GM19023 (cell line): Measurements from ENCODE around the gene ZC3H12D.
"Not testable (repeated sequence)": the region's sequence is repeated elsewhere in the genome, so short reads cannot be mapped to it uniquely, and the experiment has no call there.

ENCODE experiments used
- ATAC-seq: cut with Tn5 transposase; IDR thresholded peaks from one replicate; pipeline ENCODE4 v1.9.1; 2021; ENCODE audit warnings: mild to moderate bottlenecking, moderate library complexity; ENCODE audit not compliant: unreplicated experiment

The ZC3H12D gene

DNA sequence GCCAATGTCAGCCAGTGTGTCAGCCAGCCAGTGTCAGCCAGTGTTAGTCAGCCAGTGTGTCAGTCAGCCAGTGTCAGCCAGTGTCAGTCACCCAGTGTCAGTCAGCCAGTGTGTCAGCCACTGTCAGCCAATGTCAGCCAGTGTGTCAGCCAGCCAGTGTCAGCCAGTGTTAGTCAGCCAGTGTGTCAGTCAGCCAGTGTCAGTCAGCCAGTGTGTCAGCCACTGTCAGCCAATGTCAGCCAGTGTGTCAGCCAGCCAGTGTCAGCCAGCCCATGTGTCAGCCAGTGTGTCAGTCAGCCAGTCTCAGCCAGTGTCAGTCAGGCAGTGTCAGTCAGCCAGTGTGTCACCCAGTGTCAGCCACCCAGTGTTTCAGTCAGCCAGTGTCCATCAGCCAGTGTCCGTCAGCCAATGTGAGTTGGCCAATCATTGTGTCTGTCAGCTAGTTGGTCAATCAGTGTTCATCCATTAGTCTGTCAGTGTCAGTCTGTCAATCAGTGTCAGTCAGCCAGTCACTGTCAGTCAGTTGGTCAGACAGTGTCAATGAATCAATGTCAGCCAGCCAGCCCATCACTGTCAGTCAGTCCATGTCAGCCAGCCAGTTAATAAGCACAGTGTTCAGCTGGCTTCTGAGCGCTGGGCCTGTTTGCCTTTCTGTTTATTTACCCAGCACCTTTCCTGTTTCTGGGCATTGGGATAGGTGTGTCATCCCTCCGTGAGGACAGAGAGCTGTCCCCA lies 40.3 kb downstream of the ZC3H12D start:
- not testable (repeated sequence) for ATAC-seq

DNA sequence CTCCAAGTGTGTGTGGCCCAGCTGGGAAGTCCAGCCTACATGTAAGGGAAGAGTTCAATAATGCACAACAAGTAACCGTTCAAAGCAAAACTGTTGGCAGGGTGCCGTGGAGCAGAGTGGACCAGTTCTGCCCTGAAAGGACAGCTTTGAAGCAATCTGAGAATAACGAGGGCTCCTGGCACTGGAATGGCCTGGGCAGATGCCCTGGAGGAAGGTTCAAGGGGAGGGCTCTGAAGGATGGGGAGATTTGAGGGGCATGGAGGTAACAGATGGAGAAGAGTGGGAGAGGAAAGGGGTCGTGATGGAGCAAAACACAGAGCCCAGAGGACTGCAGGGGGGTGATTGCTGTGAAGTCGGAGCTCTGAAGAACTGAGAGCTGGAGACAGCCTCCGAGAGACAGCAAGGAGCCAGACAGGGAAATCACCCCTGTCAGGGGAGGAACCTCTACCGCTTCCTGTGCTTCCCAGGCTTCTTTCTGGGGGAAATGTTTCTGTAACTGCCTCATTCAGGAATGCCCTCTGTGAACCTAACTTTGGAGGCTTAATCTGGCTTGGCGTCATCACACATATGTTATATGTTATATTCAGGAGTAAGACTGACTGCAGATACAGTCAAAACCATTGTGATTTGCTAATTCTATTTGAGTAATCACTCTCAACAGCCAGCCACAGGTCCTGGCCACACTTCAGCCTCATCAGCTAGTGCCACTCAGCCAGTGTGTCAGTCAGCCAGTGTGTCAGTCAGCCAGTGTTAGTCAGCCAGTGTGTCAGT lies 41.2 kb downstream of the ZC3H12D start:
- ATAC-seq: no peak

DNA sequence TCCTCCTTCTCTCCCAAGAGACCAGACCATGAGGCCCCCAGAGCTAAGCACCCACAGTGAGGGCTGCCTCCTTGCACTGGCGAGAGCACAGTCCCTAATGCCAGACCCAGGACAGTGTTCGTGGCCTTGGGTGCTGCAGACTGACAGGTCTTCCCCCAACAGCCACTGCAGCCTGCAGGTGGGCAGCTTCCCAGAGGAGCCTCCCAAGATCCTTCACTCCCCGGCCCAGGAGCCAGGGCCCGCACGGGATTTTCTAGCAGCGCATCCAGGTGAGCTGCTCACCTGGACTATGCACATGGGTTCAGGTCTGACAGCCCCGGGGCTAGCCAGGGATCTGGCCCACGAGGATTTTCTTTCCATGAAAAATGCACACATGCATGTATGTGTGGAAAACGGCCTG lies 43.1 kb downstream of the ZC3H12D start:
- ATAC-seq: no peak

DNA sequence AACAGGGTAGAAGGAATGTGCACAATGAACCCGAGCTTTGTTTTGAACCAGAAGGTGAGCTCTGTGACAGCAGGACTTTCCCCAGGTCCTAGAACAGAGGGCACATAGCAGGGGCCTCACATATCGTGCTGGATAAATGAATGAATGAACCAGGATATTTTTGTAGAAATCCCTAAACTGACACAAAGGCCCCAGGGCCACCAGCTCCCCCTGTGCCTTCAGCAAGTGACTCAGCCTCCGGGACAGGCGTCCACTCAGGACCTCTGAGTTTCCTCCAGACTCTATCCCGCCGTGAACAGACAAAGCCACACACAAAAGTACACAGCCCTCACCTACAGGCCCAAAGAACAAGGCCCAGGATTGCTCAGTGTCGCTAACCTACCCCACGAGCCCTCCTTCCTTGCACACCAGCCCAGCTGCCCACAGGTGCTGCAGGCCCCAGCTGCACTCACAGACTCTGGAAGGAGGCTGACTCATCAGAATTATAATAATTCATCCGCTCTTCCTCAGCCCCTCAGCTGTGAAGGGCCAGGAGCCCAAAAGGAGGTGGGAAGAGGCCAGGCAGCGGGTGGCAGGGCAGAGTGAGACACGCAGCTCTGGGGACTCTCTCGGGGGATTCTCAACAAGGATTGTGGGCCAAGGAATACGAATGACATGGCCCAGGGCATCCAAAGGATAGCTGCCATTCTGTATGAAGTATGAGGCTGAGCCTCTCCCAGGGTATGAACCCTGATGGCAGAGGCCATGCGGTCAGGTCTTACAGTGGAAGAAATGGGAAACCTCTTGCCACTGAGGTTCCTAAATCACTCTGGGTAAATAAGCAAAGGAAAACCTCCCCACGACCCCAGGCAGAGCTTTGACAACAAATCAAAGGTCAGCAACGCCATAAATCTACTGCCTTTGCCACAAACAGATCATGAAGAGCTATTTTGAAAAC lies 43.8 kb downstream of the ZC3H12D start:
- no peak for ATAC-seq

DNA sequence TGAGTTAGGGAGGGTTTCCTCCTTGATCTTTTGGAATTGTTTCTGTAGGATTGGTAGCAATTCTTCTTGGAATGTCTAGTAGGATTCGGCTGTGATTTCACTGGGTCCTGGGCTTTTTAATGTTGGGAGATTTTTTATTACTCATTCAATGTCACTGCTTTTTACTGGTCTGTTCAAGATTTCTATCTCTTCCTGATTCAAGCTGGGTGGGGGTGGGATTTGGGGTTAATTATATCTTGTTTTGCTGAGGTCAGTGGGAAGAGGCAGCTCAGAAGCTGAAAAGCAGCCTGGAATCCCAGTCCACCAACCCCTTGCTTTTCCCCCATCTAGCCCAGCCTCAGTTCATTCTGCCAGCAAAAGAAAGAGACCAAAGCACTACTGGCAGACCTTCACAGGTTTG lies 45.2 kb downstream of the ZC3H12D start:
- no peak for ATAC-seq

DNA sequence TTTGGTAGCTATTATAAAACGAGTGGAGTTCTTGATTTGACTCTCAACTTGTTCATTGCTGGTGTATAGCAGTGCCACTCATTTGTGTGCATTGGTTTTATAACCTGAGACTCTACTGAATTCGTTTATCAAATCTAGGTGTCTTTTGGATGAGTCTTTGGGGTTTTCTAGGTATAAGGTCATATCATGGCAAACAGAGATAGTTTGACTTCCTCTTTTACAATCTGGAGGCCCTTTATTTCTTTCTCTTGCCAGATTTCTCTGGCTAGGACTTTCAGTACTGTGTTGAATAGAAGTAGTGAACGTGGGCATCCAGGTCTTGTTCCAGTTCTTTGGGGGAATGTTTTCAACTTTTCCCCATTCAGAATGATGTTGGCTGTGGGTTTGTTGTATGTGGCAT lies 46.0 kb downstream of the ZC3H12D start:
- ATAC-seq: no peak

DNA sequence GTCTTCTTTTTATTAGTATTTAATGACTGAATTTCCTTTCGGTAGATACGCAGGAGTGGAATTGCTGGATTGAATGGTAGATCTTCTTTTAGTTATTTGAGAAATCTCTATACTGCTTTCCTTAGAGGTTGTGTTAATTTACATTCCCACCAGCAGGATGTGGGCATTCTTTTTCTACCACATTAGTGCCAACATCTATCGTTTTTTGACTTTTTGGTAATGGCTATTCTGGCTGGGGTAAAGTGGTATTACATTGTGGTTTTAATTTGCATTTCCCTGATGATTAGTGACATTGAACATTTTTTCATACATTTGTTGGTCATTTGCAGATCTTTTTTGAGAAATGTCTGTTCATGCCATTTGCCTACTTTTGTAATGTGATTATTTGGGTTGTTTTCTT lies 47.6 kb downstream of the ZC3H12D start:
- ATAC-seq: no peak

DNA sequence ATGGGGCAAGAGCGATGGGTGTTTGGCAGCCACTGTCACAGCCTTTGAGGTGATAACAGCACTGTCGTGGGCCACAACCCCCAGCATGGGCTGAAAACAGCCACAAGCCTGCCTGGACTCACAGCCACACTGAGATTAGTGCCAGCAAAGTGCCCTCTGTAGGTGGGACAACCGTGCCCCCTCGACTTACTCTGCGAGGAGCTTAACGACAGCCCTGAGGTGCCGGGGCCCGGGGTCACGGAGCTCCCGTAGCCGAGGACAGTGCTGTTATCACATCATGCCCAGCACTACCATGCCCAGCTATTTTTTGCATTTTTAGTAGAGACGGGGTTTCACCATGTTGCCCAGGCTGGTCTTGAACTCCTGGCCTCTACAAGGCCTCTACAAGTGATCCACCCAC lies 48.2 kb downstream of the ZC3H12D start:
- no peak for ATAC-seq

DNA sequence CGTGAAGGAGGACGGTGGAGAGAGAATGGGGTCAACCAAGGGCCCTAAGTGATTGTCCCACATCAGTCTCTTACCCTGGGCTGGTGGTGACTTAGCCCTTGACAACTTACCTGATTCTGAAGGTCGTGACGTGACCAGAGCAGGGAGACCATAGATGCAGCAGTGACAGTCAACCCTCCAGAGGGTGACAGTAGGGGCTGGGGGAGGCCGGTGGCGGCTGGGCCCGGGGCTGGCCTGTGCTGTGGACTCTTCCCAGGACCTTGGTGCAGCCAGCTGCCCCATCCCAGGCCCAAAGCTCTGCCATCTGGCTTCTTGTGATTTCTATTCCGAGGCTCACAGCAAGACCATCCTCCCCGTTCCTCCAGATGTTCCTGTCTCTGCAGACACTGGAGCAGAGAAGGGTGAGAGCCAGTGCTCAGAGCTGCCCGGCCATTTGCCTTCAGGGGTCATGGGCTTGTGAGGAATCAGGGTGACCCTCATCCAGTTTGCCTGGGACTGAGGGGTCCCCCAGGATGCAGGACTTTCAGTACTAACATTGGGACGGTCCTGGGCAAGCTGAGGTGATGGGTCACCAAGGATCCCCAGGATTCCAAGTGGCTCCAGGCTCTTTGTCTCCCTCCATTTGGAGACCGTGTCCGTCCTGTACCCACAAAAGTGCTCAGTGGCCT lies 48.8 kb downstream of the ZC3H12D start:
- ATAC-seq: no peak

DNA sequence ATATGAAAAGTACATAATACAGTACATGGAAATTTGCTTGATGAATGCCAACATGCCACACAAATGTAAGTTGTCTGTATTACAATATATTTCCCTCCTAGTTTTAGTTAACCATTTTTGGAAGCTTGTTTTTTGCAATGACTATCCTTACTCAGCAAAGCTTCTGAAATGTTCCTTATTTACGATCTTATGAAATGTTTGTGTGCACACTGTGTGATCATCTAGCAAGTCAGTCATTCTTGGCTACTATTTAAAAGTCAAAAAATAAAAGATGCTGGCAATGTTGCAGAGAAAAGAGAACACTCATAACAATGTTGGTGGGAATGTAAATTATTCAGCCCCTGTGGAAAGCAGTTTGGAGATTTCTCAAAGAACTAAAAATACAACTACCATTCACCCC lies 50.9 kb downstream of the ZC3H12D start:
- ATAC-seq: no peak

DNA sequence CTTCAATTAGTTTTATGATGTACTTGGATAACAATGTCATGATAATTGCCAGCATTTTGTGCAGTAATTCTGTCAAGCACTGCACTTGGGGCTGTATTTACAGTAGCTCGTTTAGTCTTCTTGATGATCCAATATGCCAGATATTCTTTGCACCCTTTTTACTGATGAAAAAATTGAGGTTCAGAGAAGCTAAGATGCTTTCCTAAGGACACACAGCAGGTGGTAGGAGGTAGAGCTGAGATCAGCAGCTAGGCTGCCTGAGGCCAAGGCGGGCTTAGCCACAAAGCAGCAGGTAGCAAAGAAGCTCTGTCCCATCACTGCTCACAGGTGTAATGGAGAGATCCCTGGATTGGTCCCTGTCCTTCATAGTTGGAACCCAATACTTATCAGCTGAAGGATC lies 51.4 kb downstream of the ZC3H12D start:
- no peak for ATAC-seq

DNA sequence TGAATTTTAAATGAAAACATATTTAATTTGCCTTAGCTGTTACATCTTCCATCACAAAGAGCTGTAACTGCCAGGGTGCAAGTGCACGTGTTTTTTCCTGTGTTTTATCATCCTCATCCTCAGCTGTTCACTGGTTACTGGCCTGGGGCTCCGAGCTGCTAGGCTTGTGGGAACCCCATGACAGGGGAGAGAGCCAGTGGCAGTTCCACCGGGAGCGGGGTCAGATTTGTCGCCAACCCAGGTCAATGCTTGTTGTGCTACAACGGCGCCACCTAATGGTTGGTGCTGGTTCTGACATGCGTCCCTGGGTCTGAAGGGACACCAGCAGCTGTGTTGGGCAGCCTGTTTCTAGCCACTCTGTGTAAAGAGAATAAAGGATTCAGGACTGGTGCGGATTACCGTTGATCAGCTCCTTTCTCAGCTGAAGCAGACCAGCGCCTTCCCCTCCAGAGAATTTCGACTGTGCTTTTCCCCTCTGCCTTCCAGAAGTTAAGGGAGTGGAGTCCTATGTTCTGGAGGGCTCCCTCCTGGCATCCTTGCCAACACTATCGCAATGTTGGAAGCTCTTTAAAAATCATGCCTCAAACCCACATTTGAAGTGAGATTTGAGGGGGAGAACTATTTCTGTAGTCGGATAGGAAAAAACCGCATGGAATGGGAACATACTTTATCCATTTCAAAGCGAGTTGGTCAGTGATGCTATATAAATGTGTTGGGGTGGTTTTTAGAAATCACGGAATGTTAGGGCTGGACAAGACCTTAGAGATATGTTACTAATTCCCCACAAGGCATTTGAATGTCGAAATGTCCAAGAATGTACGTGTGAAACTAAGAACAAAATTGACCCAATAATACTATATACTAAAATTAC lies 52.7 kb downstream of the ZC3H12D start:
- ATAC-seq: peak; percentile 85

DNA sequence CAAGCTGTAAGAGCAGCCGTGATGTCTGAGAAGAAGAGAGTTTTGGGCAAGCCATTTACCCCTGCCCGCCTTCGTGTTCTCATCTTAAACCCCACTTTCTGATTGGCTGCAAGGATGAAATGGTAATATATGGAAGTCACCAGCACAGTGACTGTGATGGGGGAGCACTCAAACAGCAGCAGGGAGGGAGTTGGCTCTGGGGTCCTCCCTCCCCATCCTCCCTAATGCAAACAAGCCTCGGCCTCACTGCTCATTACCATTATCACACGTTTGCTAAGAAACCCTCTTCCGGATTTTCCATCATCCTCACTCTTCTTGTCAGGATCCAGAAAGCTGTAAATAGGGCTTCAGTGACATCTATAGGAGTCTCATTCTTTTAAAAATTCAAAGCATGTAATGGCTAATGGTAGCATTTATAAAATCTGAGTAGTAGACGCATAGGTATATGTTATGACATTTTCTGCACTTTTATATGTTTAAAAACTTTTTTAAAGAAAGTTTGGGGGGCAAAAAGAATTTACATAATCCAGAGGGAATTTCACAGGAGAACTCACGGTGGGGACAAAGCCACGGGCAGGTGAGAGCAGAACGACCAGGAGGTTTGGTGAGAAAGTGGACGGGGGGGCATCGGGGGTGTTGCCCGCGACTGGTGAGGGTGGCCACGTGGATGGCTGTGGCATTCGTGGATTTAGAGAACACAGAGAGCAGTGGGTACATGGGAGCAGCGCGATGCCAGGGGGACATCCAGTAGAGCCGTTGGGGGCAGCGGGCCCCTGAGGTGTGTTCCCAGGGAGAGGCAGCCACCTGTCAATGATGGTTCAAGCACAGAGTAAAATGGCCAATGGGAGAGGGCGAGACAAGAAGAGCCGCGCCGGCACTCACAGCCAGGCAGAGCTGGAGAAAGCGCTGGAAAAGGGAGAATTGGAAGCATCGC lies 55.1 kb downstream of the ZC3H12D start:
- no peak for ATAC-seq

DNA sequence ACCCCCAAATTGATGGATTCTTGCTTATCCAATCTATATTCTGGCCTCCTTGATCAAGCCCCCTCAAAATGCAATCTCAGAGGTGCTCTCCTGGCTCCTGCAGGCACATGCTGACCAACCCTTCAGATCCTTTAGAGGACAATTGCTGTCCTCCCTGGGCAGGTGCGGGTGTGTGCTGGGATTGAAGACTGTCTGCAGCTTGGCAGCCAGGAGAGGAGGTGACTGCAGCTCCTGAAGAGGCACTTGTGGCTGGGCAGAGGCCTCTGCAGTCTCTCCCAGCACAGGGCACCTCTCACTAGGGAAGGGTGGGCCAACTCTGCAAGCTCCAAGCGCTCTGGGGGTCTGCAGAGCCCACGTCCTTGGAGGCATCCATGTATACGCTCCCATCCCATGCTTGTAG lies 56.2 kb downstream of the ZC3H12D start:
- ATAC-seq: no peak

DNA sequence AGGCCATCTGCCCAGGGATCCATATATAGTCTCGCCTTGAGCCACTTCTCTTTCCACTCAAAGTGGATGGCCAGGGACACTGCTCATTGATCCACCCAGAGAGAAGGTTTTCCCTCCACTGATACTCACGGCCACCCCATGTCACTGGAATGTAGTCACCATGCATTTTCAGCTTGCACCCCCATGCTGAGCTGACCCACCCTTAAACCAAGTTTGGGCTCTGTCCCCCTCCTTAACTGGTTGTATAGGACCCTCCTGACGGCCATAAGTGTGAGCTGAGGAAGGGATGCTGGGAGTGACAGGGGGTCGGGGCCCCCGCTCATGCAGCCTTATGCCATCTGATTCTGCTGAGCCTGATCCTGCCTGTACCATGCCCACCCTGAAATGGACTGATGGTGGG lies 59.1 kb downstream of the ZC3H12D start:
- no peak for ATAC-seq

DNA sequence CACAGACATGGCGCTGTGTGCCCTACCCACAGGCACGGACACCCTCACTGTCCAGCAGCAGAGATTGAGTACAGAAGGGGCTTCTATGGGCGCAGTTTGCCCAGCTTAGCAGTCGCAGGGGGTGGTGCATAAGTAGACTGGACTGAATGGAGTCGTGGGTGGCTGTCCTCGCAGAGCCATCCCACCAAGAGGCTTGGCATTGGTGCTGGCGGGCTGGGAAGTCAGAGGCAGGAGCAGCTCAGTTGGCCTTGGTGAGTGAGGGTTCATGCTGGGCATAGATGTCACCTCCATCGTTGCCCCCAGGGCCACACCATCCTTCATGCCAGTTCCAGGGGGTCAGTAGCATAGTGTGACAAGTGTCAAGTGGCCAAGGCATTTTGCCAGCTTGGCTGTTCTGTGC lies 59.6 kb downstream of the ZC3H12D start:
- no peak for ATAC-seq

DNA sequence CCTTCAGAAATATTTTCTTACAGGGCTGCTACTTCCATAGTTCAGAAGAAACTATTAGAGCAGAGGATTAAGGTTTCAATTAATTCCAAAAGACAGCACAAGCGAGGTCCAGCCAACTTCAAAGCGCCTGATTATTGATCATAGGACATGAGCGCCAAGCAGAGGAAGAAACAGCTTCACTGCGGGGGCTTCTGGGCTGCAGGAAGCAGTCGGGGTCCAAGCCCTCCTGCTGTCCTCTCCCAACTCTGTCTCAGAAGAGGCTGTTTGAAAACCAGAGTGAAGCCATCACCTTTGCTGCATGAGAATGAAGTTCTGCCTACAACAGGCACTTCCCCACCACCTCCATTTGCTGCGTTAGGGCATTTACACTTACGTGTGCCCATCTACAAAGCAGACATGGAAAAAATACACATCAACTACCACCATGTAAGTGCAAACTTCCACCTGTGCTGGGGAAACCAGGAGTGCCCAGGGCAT lies 60.8 kb downstream of the ZC3H12D start:
- ATAC-seq: no peak

DNA sequence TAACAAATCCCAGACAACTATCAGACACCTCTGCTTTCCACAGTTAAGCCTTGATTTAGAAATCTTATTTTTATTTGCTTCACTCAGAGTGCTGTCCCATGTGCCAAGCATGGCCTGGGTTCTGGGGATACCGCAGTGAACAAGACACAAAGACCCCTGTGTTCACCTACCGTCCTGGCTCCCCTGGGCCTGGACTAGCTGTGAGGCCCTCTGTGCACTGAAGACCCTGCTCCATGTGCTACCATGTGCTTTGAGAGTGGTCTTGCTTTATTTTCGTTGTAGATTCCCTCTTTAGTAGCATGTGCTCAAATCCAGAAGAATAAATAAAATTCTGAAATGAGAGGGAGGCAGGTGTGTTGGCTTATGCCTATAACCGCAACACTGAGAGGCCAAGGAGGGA lies 62.2 kb downstream of the ZC3H12D start:
- no peak for ATAC-seq

DNA sequence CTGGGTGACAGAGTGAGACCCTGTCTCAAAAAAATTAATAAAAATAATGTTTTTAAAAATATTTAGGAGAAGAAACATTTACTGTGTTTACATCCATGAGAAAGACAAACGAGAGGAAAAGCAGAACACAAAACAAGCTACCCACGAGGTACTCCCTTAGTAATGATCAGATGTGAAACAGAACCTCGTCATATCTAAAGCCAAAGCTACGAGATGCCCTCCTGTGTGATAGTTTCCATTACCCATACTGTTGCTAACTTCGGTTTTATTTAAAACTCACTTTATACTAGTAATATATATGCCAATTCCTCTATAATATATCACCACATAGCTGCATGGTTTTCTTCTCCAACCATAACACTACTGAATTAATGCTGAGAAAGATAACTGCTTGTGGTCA lies 63.7 kb downstream of the ZC3H12D start:
- ATAC-seq: no peak
